Glomerular endothelial cell (primary cell): ENCODE data around the gene NUCB1. TPM values are rescaled to one million over a fixed set of nuclear protein-coding genes. Genes with fewer than 3 reads are reported as not detected.
"Not testable (repeated sequence)": the region's sequence is repeated elsewhere in the genome, so short reads cannot be mapped to it uniquely, and the experiment has no call there.

Experiments used
- DNase-seq: peaks from one replicate; pipeline ENCODE4 v3.0.0-alpha.2; 2011; ENCODE audit warnings: low read depth, low spot score; ENCODE audit errors: extremely low read depth
- total RNA-seq: library from RNA; depleted of rRNA; stranded (reverse); fragments of >200 nt; gene quantifications from 2 replicates; pipeline ENCODE4 v1.2.3, GENCODE V29; 2015

NUCB1 gene
- total RNA-seq, 1 donor from 2014 or later = 446 TPM

GRCh38 chr19:48926909-48927308 is 26.8 kb downstream of the NUCB1 start:
- DNase-seq = peak; percentile 60

DNA sequence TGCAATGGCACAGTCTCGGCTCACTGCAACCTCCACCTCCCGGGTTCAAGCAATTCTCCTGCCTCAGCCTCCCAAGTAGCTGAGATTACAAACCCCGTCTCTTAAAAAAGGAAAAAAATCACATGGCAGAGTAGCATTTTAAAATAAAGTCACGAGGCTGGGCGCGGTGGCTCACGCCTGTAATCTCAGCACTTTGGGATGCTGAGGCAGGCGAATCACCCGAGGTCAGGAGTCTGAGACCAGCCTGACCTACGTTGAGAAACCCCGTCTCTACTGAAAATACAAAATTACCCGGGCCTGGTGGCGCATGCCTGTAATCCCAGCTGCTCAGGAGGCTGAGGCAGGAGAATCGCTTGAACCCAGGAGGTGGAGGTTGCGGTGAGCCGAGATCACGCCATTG is 27.6 kb downstream of the NUCB1 start:
- not testable (repeated sequence) for DNase-seq

- no peak for DNase-seq
Measured at GRCh38 chr19:48928164-48929025, 28.3 kb downstream of the NUCB1 start.

- no peak for DNase-seq
Measured at GRCh38 chr19:48933382-48933932, 33.3 kb downstream of the NUCB1 start, which contains the start of gene DHDH. Gene DHDH, plus strand, starts transcription at chr19:48933699. Its CDS starts 23 bp downstream, at chr19:48933722.

GRCh38 chr19:48934837-48935236 is 34.7 kb downstream of the NUCB1 start:
- DNase-seq = no peak

GRCh38 chr19:48935864-48936263 is 35.8 kb downstream of the NUCB1 start:
- DNase-seq = no peak

GRCh38 chr19:48938256-48938655 is 38.1 kb downstream of the NUCB1 start:
- no peak for DNase-seq

GRCh38 chr19:48940902-48941301 is 40.8 kb downstream of the NUCB1 start:
- no peak for DNase-seq

- no peak for DNase-seq
Measured at GRCh38 chr19:48943081-48943480, 43.0 kb downstream of the NUCB1 start.

DNA sequence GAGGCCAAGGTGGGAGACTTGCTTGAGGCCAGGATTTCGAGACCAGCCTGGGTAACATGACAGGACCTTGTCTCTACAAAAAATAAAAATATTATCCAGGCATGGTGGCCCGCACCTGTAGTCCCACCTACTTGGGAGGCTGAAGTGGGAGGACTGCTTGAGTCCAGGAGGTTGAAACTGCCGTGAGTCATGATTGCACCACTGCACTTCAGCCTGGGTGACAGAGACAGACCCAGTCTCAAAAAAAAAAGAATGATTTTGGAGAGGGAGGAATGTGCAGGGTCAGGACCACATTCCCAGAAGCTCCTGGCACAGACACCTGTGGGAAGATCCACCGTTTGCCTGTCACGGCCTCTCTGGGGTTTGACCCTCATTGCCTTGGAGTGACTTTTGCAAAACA is 45.3 kb downstream of the NUCB1 start:
- no peak for DNase-seq

DNA sequence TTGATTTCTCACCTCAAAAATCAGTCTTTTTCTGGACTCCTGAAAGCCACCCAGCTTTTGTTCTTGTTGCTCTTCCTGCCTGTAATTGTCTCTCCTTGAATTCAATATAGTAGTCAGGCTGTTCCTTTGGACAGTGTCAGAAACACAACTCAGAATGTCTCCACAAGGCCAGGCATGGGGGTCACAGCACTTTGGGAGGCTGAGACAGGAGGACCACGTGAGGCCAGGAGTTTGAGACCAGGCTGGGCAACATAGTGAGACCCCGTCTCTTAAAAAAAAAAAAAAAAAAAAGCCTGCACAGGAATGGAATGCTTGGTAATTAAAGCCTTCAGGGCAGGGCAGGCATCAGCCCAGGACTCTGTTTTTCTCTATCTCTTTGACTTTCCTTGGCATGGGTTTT is 45.7 kb downstream of the NUCB1 start:
- no peak for DNase-seq

GRCh38 chr19:48946463-48947257 is 46.5 kb downstream of the NUCB1 start:
- DNase-seq = no peak

- no peak for DNase-seq
Measured at GRCh38 chr19:48947258-48947542, 47.1 kb downstream of the NUCB1 start.

GRCh38 chr19:48950159-48950558 is 50.0 kb downstream of the NUCB1 start:
- no peak for DNase-seq

DNA sequence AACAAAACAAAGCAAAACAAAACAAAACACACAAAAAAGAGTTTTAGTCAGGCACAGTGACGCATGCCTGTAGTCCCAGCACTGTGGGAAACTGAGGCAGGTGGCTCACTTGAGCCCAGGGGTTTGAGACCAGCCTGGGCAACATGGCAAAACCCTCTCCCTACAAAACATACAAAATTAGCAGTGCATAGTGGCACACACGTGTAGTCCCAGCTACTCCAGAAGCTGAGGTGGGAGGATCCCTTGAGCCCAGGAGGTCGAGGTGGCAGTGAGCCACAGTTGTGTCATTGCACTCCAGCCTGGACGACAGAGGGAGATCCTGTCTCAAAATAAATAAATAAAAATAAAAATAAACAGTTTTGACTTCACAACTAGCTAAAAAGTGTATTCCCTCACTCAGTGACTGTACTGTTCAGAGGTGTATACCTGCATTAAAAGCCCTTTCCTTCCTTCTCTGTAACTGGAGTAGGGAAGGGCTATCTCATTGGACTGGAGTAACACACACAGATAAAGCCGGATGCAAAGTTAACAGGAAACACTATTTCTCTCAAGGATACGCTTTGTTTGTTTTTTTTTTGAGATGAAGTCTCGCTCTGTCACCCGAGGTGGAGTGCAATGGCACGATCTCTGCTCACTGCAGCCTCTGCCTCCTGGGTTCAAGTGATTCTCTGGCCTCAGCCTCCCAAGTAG is 50.9 kb downstream of the NUCB1 start:
- no peak for DNase-seq

DNA sequence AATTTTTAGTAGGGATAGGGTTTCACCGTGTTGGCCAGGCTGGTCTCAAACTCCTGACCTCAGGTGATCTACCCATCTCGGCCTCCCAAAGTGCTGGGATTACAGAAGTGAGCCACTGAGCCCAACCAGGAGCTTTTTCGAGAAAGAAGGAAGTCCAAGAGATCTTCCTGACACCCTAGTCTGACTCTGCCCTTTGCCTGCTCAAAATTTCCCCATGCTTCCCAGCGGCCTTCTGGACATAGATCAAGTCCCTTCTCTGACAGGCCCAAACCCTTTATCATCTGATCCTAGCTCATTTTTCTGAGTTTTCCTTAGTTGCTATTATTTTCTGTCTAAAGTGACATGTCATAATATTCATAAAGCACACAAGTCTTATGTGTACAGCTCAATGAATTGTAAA is 53.0 kb downstream of the NUCB1 start:
- DNase-seq = no peak

GRCh38 chr19:48953990-48954594 is 54.0 kb downstream of the NUCB1 start:
- no peak for DNase-seq

- no peak for DNase-seq
Measured at GRCh38 chr19:48954595-48955307, 54.6 kb downstream of the NUCB1 start, which contains the start of gene BAX. Gene BAX, plus strand, starts transcription at chr19:48954875. Its CDS starts 54 bp downstream, at chr19:48954929.

DNA sequence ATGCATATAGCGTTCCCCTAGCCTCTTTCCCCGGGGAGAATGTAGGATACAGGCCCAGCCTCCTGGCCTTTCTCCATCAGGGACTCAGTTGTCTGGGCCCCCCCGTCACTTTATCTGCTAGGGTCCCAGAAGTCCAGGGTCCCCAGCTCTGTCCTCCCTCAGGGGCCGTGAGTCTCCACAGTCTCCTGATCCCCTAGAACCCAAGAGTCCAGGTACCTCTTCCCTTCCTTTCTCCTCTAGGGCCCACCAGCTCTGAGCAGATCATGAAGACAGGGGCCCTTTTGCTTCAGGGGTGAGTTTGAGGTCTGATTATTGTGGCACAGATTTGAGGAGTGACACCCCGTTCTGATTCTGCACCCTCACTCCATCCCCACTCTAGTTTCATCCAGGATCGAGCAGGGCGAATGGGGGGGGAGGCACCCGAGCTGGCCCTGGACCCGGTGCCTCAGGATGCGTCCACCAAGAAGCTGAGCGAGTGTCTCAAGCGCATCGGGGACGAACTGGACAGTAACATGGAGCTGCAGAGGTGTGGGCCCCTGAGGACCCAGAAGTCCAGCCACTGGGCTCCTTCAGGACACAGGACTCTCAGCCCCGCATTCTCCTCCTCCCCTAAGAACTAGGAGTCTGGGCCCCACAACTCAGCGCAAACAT is 55.3 kb downstream of the NUCB1 start:
- DNase-seq = no peak
